ENCODE results near the gene AKTIP.
"Not testable (repeated sequence)": the region's sequence is repeated elsewhere in the genome, so short reads cannot be mapped to it uniquely, and the experiment has no call there.

The AKTIP gene

DNA sequence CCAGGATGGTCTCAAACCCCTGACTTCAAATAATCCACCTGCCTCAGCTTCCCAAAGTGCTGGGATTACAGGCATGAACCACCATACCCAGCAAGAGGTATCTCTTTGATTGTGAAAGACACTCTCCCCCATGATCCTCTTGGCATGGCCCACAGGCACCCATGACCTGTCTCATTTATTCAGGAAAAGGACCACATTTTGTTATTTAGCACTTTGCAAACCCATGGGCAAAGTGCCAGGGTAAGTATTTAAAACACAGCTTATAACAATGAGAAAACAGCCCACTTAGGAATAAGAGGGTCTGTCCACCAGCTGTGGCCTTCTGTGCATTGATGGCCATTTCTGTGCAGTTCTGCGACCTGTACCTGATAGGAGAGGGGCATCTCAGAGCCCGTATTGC is 12.8 kb upstream of the AKTIP start:
- no peak for DNase-seq (ENCODE audit: low read depth in 2 of 2)

DNA sequence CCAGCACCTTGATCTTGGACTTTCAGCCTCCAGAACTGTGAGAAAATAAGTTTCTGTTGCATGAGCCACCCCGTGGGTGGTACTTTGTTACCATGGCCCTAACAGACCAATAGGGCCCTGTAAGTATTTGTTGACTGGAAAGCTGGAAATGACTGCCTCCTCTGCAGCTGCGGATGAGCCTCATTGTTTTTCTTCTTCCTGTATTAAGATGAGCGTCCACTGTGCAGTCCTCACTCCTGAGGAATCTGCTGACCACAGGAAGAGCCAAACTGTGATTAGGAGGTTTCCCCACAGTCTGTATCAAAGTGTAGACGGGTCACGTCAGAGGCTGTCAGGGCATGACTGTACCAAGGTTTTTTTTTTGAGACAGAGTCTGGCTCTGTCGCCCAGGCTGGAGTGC is 12.2 kb upstream of the AKTIP start:
- DNase-seq (ENCODE audit: low read depth in 2 of 2) = no peak

DNA sequence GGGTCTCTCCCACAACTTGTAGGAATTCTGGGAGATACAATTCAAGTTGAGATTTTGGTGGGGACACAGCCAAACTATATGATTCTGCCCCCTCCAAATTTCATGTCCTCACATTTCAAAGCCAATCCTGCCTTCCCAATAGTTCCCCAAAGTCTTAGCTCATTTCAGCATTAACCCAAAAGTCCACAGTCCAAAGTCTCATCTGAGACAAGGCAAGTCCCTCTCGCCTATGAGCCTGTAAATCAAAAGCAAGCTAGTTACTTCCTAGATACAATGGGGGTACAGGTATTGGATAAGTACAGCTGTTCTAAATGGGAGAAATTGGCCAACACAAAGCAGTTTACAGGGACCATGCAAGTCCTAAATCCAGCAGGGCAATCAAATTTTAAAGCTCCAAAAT is 9.8 kb upstream of the AKTIP start:
- DNase-seq (ENCODE audit: low read depth in 2 of 2) = not testable (repeated sequence)

DNA sequence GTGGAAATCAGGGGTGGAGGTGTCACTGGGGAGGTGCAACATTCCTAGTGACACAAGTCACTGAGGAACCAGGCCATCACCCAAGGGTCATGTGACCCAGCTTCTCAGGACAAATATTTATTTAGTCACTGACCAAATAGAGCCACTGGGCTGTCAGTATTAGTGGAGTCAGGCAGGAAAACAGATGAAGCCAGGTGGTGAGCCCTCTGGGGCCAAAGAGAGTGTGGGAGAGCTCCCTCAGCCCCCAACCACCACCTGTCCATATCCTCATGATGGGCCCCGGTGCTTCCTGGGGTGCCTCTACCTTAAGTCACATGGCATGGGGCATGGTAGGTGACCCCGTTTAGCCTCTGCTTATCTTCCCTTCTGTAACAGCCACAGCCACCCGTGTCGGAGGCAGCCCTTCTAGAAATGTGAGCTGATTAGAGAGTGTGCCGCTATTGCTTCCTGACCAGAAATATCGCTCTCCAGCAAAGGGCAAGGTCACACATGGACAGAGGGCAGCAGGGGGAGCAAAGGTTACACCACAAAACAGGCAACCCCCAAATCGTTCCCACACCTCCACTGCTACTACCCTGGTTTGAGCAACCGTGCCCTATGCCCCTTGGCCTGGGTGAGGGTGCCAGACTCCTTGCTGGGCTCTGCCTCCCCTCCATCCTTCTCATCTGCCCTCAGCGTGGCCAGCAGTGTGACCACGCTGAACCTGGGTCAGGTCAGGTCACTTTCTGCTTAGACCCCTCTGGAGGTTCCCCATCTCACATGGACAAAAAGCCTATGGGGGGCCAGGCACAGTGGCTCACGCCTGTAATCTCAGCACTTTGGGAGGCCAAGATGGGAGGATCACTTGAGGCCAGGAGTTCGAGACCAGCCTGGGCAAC is 8.6 kb upstream of the AKTIP start:
- no peak for DNase-seq (ENCODE audit: low read depth in 2 of 2)

DNA sequence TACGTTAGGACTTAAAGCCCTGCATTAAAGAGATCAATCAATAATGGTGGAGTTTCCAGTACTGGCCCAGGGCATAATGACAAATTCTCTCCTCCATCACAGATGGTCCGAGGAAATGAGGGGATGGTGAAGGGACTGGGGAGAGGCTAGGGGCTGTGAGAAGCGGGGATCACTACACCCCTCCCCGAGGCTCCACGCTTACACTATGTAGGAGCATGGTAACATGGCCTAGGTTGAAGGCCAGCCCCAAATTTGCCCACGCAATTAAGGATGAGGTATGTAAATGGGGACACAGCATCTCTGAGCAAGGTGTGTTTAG is 8.0 kb upstream of the AKTIP start:
- DNase-seq (ENCODE audit: low read depth in 2 of 2) = no peak

DNA sequence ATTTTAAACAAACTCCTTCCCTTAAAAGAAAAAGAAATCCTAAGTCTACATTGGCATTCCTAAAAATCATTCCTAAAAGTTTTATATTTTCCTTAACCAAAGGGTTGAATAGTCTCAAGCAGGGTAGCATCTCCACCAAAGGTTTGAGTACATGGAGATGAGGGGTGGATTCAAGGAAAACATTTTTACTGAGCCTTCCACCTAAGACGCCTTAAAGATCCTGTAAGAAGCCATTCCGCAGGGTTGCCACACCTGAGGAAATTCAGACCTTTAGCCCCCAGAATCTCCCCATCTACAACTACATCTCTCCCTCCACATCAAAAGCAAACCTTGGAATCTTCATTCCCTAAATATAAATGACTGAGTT is 7.7 kb upstream of the AKTIP start:
- no peak for DNase-seq (ENCODE audit: low read depth in 2 of 2)

DNA sequence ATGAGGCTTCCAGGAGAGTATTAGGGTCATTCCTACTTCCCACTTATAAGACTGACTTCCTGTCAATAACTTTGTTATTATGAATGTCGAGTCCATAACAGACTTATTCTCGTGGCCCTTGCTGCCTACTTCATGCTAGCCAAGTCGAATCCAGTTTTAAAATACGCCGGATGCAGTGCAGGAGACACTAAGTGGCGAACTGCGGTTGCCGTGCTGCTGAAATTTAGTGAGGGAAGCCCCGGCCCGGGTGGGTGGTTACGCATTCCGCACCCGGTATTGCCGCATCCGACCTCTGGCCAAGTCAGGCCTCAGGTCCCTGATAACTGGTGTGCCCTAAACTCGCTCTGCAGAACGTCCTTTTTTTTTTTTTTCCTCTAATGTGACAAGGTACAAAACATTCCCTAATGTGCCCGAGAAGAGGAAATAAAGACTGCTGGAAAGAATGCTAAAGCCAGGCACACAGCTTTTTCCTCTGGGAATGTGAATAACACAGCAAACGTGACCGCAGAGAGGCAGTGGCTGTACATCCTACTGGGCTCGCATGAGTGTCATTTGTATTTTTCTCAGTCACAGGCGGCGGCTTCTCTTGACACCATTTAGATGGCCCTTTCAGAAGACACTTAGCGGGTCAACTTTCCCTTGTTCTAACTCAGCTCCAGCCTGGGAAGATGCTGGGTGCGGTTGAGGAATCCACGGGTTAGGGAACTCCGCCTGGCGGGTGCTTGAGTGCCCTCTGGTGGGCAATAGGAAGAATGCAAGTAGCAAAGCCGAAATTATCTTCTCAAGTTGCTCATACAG is 7.1 kb upstream of the AKTIP start:
- no peak for DNase-seq (ENCODE audit: low read depth in 2 of 2)

DNA sequence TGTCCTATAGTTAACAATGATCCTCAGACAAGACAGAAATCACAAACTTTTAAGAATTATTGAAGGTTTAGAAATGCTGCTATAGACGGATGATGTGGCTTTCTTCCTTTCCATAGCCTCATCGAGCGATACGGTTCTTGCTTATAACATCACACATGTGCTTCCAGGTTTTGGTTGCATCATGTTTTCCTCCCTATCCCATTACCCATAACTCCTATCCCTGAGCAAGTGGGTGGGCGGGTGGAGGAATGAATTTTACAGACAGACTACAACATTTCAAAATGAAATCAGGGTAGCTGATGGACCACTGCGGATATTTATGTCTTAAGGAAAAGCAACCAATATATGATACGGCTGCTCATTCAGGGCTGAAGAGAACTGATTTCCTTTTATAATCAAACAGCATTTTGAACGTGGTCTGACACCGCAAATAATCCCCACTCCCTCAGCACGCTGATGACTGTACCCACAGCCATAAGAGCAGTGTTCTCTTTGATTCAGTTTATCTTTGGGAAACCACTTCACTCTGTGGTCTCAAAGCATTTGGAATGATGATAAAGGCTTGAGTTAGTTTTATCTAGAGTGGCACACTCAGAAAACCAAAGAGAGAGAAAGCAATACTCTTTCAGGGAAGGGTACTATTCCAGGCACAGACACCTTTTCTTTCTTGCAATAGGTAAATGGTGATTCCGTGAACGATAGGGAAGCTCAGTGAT is 4.6 kb upstream of the AKTIP start:
- no peak for DNase-seq (ENCODE audit: low read depth in 2 of 2)

DNA sequence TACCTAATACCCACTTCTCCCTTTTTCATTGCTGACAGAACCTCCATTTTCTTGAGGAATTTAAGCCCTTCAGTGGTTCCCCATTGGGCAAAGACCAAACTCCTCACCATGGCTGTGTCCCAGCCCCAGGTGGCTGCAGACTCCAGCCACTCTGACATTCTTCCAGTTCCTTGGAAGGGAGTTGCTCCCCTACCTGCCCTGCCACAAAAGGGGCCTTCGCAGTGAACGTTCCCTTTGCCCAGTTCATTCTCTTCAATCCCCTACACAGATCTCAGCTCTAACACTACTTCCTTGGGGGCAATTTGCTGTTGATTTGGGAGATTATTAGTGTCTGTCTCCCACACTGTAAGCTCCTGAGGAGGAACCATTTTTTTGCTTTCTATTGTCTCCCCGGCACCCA is 3.2 kb upstream of the AKTIP start:
- no peak for DNase-seq (ENCODE audit: low read depth in 2 of 2)

DNA sequence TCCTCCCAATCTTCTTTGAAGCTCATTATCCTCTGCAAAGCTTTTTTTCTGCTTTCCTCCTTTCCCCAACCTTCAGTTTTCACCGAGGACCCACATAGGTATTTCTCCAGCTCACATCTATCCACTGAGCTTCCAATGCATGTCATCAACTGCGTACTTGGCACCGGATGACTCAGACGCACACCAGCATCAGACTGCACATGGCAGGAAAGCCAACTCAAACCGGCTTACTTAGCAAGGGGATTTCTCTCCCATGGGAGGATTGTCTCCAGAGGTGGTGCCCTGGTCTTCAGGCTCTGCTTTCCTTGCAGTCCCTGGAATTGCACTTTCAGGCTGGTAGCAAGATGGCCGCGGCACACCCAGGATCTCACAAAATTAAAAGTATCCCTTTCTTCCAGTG is 1.7 kb upstream of the AKTIP start:
- DNase-seq (ENCODE audit: low read depth in 2 of 2) = no peak

DNA sequence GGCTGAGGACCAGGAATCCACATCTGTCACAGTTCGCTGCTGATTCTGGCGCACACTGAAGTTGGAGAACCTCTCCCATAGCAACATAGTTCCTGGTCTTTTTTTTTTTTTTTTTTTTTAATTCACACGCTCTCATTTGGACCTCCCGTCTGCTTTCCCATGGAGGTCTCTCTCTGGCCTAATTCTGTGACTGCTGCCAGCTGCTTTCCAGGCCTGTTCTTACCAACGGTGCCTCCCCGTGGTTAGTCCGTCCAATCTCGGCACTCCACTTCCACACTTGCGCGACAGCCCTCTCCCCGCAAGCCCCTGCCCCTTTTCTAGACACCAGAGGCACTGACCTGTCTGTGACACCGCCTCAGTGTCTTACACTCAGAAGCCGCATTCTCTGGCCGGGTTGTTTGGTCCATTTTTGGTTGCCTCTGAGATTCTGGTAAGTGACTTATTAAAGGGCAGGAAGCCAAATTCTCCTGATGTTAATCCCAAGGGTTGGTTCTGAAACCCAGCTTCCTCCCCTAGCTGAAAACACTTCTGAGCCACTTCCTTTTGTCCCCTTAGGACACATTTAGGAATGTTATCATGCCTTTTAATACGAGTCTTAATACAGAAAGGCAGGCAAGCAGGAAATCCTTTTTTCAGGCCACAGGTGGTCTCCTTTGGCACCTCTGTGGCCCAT is 1.1 kb upstream of the AKTIP start:
- DNase-seq (ENCODE audit: low read depth in 2 of 2) = no peak

DNA sequence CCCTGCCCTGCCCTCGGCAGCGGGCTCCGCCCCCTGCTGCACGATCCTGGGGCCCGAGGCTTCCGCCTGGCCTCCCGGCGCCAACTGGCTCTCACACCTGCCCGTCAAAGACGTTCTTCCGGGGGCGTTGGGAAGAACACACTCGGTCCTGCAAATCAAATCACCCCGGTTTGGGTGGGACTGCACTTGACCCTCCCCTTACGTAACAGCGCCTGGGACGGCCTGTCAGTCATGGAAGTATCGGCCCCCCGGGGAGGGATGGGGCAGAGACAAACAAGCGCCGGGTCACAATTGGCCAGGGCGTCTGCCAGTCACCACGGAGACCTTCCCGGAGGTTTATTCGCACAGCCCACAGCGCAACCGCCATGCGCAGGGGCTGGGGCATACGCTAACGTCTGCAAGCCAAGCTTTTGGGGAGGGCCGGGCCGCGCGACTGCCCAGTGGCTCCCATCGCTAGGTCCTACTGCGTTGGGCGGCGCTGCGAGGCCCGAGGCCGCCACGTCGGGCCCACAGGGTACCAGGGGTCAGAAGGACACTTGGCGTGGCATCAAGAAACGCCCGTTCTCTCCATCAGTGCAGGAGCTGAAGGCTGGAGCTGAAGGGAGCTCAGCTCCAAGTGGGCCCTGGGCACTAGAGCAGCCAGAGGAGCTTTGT is 388 bp upstream of the AKTIP start:
- peak; percentile 99 to 100 for DNase-seq (ENCODE audit: low read depth in 2 of 2)

DNA sequence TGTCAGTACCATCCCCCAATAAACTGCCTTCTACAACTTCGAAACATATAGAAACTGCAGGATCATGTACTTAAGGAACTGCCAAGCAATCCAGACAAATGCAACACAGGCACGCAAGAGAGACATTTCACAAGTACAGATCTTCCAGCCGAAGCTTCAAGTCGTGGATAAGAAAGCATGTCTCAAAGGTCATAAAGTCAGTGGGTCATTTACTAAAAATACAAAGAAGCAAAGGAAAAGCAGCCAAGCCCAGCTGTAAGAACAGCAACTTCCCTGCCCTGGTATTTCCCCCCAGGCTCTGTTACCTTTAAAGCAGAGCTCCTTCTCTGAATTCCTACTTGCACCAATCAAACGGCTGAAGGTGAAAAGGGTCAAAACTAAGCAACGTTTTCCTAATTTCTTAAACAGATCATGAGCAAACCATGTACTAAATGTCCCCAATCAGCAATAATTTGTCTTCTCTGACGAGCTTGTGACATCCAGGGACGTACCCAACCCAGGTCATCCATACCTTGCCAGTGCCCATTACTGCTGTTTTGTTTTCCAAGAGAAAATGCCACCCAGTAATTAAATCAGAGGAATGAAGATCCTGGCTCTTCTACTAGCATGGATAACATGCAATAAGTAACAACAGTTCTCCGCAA is 1.7 kb downstream of the AKTIP start:
- DNase-seq (ENCODE audit: low read depth in 2 of 2) = no peak

DNA sequence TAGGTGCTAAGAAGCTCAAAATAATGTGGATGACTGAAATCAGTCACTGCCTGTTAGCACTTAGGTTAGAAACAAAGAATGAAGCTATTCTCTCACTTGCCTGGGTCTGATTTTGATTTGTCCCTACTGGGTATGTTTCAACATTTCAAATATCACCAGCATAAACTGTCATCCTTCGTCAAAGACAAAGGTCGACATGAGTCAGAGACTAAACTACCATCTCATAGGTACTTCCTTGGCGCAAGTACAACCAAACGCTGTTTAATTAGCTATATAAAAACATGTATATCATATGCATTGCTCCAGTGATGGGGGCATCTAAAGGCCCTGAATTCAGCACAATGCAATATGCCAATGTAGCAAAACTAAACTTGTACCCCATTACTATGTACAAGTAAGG is 4.0 kb downstream of the AKTIP start:
- DNase-seq (ENCODE audit: low read depth in 2 of 2) = no peak

DNA sequence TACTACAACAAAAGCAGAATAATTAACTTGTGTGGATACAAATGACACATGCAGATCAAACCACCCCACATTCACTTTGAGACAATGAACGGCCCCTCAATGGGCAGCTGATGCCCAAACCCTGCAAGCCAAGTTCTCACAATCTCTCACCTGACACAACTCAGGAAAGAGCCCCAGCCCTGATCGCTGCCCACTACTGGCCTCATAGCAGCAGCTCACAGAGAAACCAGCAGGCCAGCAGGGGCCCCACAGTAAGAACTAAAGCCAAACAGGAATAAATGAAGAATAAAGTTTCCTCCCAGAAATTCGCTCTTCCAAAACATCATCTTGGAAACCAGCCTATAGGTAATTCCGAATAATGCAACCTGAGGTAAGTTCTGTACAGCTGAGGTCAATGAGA is 7.7 kb downstream of the AKTIP start:
- no peak for DNase-seq (ENCODE audit: low read depth in 2 of 2)

DNA sequence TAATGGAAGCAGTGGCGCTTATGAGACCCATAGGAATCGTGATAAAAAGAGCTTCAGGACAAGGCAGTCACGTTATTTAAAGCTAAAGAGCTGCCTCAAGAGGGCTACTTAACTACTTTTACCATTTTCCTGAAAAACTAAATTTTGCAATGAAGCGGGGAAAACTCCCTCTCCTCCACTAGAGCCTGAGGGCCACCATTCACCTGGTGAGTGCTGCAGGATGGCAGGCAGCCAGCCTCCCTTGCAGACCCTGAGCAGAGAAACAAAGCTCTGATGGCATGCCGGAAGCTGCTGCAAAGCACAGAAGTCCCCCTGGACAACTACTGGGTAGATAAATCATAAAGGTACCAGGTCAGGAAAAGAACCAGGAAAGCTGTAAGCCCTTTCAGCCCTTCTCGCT is 8.4 kb downstream of the AKTIP start:
- no peak for DNase-seq (ENCODE audit: low read depth in 2 of 2)

DNA sequence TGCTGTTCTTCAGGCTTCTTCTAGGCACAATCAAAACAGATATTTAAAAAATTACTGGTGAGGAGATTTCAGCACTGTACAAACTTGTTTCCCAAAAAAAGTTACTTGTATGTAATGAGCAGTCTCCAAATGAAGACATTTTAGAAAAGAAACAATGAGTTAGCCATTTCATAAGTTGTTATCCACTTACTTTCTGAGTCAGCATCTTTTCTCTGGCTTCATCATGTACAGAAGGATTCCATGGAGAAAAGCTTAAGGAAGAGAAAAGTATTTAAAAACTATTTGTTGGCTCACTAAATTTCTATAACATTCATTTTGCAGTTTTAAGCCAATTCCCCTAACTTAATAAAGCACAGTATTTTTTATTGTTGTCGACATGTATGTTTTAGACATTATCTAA is 10.5 kb downstream of the AKTIP start:
- DNase-seq (ENCODE audit: low read depth in 2 of 2) = no peak

DNA sequence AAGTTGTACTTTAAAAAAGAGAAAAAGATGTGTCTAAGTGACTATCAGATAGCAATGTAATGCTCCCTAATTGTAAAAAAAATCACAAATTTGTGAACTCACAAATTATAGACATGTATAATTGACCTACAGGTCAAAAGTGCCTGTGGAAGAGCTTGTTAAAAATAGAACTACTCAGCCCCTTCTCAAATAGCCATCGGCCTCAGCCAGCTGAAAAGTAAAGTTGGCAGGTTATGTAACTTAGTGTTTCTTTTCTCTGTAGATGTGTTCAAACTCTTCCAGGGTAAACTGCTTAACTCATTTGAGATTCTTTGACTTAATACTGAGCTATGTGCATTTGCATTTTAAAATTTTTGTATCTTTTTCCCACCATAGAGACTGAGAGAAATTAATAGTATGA is 13.3 kb downstream of the AKTIP start:
- no peak for DNase-seq (ENCODE audit: low read depth in 2 of 2)

DNA sequence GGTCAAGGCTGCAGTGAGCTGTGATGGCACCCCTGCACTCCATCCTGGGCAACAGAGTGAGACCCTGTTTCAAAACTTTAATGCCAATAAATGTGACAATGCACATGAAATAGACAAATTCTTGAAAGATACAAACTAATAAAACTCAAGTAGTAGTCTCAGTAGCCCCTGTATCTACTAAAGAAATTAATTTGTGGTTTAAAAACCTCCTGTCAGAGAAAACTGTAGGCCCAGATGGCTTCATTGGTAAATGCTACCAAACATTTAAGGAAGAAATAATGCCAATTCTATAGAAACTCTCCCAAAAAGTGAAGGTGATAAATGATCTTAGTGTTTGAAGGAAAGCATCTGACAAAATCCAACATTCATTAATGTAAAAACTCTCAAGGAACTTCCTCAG is 16.8 kb downstream of the AKTIP start:
- no peak for DNase-seq (ENCODE audit: low read depth in 2 of 2)

DNA sequence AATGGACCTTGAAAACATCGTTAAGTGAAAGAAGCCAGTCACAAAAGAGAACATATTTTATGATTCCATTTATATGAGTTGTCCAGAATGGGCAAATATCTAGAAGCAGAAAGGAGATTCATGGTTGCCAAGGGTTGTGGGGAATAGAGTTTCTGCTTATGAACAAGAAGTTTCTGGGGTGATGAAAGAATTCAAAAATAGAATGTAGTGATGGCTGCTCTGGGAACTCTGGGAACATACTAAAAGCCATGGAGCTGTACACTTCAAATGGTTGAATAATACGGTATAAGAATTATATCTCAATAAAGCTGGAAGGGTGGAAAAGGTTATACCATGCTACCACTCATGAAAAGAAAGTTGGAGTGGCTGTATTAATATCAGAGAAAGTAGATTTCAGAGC is 18.5 kb downstream of the AKTIP start:
- DNase-seq (ENCODE audit: low read depth in 2 of 2) = no peak

DNA sequence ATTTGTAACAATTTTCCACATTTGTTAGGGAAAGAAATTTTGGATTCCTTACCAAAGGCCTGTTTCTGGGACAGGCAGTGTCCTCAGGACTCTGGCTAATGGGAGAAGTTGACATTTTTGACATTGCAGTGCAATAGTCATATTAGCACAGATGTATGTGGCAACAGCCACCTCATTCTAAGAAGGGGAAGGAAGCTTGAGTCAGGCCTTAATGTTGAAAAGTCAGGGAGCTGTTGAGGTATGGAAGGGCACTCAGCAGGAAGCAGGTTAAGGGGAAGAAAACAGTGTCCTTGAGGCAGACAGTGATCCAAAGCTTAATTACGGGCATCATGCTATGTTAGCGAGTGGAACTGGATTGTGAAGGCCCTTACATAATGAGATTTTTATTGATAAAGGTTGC is 20.9 kb downstream of the AKTIP start:
- no peak for DNase-seq (ENCODE audit: low read depth in 2 of 2)

All from stimulated activated CD8-positive, alpha-beta memory T cell treated with anti-CD3 and anti-CD28 coated beads, Interleukin-15, amount 100 ng/mL, for 4 hours (primary cell).